ENCODE data around the gene DPYD.

Gene DPYD

DNA sequence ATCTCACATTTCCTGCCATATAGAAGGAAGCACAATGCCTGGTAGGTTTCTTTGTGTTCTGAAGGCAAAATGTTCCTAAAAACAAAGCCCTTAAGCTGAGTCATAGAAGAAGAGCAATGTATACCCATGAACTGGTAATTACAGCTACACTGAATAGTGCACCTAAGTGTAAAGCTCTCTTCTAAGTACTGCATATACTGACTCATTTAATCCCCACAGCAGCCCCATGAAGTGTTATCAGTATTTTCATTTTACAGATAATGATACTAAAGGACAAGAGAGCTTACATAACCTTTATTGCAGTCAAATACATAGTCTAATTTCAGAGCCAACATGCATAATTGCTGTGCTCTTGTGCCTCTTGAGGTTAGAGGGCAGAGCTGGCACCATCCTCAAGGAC lies 239.9 kb downstream of the DPYD start:
- DNase-seq = no peak

DNA sequence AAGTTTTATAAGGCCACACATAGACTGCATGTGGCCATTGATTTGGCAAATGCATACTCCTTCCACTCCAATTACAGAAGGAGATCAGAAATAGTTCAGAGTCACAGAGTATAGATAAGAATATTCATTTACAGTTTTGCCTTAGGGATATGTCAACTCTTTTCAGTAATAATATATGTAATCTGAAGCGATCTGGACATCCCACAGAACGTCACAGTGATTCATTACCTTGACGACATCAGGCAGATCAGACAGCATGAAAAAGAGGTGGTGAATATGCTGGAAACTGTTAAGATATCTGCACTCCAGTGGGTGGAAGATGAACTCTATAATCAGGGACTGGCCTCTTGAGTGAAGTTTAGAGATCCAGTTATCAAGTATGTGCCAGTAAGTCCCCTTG lies 240.4 kb downstream of the DPYD start:
- DNase-seq = no peak

DNA sequence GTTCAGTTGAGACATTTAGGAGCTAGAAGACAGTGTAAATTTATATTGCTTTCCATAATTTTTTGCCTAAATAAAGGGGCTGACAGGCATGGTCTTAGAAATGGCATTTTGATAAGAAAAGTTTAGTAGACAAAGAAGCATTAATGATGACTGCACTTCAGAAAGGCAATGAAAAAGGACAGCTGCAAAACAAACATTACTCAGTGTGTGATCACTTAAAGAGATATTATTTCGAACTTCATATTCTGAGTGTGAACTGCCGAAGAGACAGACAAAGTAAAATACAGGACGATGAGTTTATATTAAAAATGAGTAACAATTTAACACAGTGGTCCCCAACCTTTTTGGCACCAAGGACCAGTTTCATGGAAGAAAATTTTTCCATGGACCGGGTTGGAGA lies 243.1 kb downstream of the DPYD start:
- no peak for DNase-seq

GRCh38 chr1:97674517-97674916 lies 246.3 kb downstream of the DPYD start:
- DNase-seq = no peak

GRCh38 chr1:97668945-97669344 lies 251.9 kb downstream of the DPYD start:
- no peak for DNase-seq

GRCh38 chr1:97660431-97661105 lies 260.3 kb downstream of the DPYD start:
- no peak for DNase-seq

DNA sequence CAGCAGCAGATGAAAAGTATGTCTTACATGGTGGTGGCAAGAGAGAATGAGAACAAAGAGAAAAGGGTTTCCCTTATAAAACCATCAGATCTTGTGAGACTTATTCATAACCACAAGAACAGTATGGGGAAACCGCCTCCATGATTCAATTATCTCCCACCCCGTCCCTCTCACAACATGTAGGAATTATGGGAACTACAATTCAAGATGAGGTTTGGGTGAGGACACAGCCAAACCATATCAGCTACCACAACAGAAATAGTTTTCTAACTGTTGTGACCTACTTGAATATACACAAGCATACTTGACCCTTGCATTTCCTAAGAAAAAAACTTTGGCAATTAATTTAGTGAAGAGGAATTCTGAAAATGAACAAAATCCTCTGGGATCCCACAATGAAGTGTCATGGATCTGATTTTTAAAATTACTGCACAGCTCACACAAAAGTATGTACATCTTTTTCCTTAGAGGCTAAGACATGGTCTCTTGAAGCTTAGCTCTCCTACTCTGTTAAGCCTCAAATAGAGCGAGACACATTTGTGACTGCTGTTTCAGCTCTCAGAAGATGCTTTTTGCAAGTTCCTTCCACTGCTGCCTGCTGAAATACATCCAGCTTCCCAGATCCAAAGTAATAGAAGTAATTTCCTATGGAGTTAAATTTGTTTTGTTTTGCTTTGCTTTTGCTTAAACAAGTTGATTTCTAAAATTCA lies 265.8 kb downstream of the DPYD start:
- DNase-seq = no peak

DNA sequence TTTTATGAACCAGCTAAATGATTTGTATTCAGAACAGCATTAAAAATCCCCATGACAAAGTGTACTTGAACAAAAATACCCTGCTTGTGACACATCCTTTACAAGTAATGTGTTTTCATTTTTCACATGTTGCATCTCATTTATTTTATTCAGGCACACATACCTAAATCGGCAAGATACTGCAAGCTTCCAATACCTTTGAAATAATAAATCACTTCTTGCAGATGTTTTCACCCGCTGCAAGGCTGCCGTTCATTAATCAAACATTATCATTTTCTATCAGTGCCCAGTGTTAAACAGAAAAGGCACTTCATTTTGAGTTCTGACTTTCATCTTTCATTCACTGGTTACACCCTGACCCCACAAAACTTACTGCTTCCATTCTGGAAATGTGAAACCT lies 269.6 kb downstream of the DPYD start:
- DNase-seq = no peak

DNA sequence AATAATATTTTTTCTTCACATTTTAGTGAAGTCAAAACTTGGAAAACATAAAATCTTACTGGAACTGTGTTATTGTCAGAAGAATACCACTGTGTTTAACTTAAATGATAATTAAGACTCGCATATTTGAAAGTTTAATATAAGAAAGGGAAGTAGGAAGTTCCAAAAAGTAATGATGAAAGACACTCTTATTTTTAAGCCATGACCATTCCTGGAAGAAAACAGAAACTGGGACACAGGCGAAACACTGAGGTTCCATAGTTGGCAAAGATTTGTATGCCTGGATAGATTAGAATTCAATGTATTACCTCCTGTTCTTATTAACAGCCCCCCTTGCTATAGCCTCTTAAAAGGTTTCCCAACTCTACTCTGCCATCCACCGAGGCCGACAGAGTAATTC lies 271.2 kb downstream of the DPYD start:
- no peak for DNase-seq

- no peak for DNase-seq
These were observed 273.1 kb downstream of the DPYD start for GRCh38 chr1:97647776-97648175.

DNA sequence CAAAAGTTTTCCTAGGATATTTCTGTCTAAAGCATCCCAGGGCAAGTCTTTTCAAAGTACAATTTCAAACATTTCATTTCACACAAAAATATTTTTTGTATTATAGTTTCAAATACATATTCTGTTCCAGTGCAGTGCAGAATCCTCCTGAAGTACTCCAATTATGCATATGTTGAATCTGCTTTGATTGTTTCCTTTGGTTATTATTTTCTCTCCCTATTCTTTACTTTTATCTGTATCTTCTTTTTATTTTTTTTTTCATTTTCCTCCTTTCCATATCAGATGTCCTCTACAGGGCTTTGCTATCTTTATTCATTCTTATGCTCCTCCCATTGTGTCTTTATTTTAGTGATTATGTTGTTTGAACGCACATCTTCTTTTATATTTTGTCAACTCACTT lies 274.8 kb downstream of the DPYD start:
- no peak for DNase-seq

DNA sequence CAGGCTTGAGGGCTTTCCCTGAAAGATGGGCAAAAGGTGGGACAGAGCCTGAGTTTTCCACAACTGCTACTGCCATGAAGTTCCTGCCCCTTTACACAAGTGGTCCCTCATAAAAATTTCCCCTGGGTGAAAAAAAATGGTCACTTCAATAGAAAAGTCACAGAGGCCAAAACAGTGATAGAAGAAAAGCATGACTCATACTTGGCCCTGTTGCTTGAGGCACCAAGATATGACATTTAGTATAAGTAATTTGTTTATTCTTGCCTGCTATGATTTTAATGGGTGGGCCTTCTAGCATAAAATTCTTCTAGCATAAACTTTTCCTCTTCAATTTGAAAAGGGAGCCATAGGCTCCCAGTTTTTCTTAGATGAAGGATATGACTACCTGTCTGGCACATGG lies 280.2 kb downstream of the DPYD start:
- no peak for DNase-seq

DNA sequence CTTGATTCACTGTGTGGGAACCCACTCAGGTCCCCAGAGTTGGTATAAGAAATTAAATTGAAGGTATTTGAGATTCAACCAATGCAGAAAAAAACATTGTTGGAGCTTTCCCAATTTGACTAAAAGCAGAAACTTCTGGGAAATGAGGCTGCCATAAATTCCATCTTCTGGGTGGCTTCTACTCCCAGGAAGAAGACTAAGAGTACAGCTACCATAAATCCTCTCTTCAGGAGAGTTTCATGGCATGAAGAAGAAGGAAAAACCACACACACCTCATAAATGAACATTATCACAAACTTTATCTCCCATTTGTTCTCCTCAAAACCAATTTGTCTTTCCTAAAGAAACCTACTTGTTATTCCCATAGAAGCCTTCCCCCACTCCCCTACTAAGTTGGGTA lies 283.9 kb downstream of the DPYD start:
- DNase-seq = no peak

- DNase-seq = no peak
These were observed 286.1 kb downstream of the DPYD start for GRCh38 chr1:97634758-97635157.

- DNase-seq = no peak
These were observed 288.1 kb downstream of the DPYD start for GRCh38 chr1:97632776-97633175.

- no peak for DNase-seq
These were observed 288.8 kb downstream of the DPYD start for GRCh38 chr1:97632075-97632474.

DNA sequence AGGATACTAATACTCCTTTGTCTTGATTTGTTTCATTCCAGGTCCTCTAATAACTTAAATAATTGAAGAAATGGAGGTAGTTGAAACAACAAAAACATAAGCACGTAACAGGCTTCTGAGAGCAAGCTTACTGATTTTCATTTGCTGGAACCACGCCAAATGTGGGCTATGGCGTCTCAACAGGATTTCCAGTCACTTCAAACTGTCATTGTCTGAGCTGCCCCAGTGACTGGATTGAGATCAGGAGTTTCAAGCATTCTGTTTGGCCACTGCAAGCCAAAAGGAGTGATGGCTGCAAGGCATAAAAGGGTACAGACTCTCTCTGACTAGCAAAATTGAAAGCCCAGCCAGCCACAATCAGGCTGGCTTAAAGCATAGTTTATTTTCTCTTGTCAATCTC lies 289.9 kb downstream of the DPYD start:
- no peak for DNase-seq

DNA sequence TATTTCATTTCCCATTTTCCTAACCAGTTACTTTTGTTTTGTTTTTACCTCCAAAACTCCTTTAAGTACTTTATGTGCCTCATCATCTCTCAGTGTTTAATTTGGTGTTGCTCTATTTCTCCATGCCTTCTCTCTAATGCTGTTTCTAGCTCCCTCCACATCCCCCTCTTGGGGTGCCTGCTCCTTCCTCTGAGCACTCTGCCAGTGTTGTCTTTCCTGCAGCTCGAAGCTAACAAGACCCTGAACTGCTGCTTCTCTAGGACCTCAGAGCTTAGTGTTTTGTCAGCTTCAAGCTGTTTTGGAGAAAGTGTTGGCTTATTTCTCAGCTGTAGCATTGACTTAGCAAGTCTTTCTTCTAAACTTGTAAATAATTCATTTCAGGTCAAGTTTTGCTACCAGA lies 290.6 kb downstream of the DPYD start:
- DNase-seq = no peak

- DNase-seq = no peak
These were observed 297.6 kb downstream of the DPYD start for GRCh38 chr1:97623220-97623619.

- no peak for DNase-seq
These were observed 298.9 kb downstream of the DPYD start for GRCh38 chr1:97621955-97622354.

DNA sequence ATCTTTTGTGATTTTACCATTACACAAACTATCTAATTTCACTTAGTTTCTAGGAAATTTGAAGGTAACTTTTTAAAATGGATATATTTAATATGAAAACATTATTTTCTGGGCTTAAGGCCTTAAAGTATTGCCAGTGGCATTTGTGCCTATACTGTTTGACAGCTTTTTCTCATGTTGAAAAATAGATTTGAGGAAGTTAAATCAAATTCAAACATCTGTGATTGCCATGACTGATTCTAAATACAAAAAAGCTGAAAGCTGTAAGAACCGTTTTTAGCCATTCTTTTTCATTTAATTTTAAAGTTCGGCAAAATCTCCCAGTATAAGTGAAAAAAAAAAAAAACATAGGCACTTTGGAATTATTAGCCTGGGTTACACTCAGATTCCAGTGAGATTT lies 301.1 kb downstream of the DPYD start:
- DNase-seq = no peak

DNA sequence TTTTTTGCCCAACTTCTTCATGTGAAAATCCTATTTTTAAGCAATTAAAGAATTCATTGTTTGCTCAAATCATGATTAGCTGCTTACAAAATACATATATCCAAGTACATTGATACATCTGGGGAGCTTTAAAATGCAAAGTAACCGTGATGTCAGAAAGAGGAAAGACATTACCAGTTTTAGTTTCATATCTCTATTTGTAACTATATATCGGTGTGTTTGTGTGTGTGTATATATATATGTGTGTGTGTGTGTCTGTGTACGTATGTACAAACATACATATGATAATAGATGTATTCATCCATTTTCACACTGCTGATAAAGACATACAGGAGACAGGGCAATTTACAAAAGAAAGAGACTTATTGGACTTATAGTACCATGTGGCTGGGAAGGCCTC lies 310.1 kb downstream of the DPYD start:
- DNase-seq = no peak

DNA sequence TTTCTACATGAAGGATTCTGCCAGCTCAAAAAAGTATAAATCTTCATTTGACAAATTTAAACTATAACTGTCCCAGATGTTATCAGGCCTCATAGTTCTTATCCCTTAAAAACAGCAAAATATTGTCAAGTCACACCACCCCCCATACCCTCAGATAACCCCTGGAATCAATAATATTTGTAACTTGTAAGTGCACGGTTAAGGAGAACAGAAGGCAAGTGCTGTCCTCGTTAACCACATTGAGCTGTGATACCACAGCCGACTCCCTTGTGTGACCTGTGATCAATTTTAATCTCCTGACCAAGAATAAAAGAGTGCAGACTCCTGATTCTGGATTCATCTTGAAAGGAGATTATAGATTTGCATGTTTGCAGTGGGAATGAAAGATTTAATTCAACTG lies 310.7 kb downstream of the DPYD start:
- DNase-seq = no peak

DNA sequence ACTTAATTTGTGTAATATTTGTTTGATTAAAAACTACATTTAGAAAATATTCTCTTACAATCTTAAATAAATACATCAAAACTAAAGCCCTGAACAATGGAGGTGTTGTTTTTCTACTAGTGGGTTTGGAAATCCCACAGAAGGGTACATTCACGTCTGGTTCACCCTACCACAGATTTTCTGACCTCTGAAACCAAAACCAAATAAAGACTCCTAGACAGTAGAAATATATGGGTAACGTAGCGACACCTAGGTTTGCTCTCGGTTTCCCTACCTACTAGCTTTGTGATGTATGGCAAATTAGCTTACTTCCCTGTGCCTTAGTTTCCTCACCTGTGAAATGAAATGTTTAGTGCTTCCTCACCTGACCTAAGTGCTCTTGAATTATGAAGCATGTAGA lies 312.6 kb downstream of the DPYD start:
- no peak for DNase-seq

DNA sequence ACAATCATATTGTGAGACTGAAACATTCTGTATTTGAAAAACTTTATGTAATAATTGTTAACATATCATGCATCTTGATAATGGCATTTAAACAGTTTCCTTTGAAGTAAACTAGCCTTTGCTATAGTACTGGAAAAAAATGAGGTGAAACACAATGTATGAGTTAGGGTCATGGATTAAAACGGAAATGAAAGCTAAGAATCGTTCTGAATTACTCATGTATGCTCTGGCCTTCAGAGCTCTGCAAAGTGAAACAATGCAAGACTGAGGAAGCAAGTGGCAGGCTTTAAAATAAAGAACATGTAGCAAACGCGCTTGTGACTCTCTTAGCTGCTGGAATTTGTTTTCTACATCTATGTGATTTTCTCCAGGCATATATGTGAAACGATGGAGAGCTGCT lies 317.1 kb downstream of the DPYD start:
- no peak for DNase-seq
